ENCODE measurements around the gene FTSJ1. TPM values are rescaled to one million over a fixed set of nuclear protein-coding genes. Genes with fewer than 3 reads are reported as not detected.

FTSJ1 gene
- polyA plus RNA-seq, 3 donors, result 36.6 to 44.3 (median 40.4) TPM

DNA sequence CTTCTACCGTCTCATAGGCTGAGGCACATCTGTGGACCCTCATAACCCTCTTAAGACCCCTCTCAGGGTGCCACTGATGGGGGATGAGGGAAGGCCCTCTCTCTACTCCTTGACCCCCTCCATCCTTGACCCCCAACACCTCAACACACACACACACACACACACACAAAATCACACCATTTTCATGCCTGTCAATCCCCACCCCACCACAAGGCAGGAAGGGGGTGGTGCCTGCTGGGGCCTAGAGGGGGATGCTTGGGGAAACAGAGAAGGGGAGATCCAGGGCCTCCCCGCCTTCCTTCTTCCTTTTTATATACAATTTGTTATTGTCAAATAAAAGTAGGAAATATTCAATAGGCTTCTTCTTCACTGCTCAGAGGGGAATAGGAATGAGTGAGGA lies 44.5 kb downstream of the FTSJ1 start:
- H3K9me3 Mint-ChIP-seq, result peaks cover 0 to 13% (median 2%) of the 10 kb centered on the region in 7 donors
- H3K27me3 Mint-ChIP-seq (ENCODE audit: low read depth in 3 of 3), result peaks cover 0 to 3% (median 0%) of the 10 kb centered on the region in 3 donors
- peaks cover 15% of the 10 kb centered on the region for H3K79me2 ChIP-seq (ENCODE audit: insufficient read depth, low read length)
- H3K9me3 ChIP-seq (replicated peaks in 1 of 2; ENCODE audit: control insufficient read depth in 1 of 2, insufficient read depth in 1 of 2, low read length in 2 of 2), result no peaks in the 10 kb centered on the region
- no peaks in the 10 kb centered on the region for H3K36me3 ChIP-seq (replicated peaks in 1 of 2; ENCODE audit: control insufficient read depth in 1 of 2, insufficient read depth in 2 of 2, low read length in 2 of 2)
- H3K27me3 ChIP-seq (ENCODE audit: control insufficient read depth in 2 of 2, insufficient read depth in 2 of 2, low read length in 2 of 2), result no peaks in the 10 kb centered on the region
- H2AFZ ChIP-seq (ENCODE audit: insufficient read depth, low read depth, low read length, poor library complexity, severe bottlenecking), result no peak overlapping the region
- H3K27ac Mint-ChIP-seq, result peak overlapping the region in 3 of 7 donors; percentile 22 to 94 (median 23)
- H3K36me3 Mint-ChIP-seq, result peaks cover 2 to 9% of the 10 kb centered on the region in 2 donors
- no peak overlapping the region for H3K4me3 ChIP-seq (replicated peaks in 1 of 3; ENCODE audit: low read depth in 2 of 3, low read length in 3 of 3)
- no CpG with 5 or more reads among the region's 2 CpGs for WGBS (ENCODE audit: insufficient coverage)
- H3K4me2 ChIP-seq (replicated peaks; ENCODE audit: extremely low read depth, low read length, poor library complexity, severe bottlenecking), result no peak overlapping the region
- TF ChIP-seq, protein P1, sequence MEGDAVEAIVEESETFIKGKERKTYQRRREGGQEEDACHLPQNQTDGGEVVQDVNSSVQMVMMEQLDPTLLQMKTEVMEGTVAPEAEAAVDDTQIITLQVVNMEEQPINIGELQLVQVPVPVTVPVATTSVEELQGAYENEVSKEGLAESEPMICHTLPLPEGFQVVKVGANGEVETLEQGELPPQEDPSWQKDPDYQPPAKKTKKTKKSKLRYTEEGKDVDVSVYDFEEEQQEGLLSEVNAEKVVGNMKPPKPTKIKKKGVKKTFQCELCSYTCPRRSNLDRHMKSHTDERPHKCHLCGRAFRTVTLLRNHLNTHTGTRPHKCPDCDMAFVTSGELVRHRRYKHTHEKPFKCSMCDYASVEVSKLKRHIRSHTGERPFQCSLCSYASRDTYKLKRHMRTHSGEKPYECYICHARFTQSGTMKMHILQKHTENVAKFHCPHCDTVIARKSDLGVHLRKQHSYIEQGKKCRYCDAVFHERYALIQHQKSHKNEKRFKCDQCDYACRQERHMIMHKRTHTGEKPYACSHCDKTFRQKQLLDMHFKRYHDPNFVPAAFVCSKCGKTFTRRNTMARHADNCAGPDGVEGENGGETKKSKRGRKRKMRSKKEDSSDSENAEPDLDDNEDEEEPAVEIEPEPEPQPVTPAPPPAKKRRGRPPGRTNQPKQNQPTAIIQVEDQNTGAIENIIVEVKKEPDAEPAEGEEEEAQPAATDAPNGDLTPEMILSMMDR (IDR thresholded peaks at IDR 0.05), result no peak
- H4K20me1 ChIP-seq (ENCODE audit: insufficient read depth, low read length), result no peaks in the 10 kb centered on the region
- intact Hi-C loops (cut with micrococcal nuclease), result no loop called here
- no peak overlapping the region for H3K27ac ChIP-seq (ENCODE audit: low read depth in 1 of 2, low read length in 2 of 2)
- no peak overlapping the region for H3K9ac ChIP-seq (ENCODE audit: insufficient read depth, low read length, poor library complexity, severe bottlenecking)
- H3K4me3 Mint-ChIP-seq, result peak overlapping the region in 1 of 2 donors; percentile 65
- H3K4me1 ChIP-seq (ENCODE audit: control insufficient read depth in 1 of 2, insufficient read depth in 2 of 2, low read length in 2 of 2), result peaks cover 13 to 22% of the 10 kb centered on the region in 2 donors
- no peak for DNase-seq
- peaks cover 20% of the 10 kb centered on the region for H3K4me1 Mint-ChIP-seq

DNA sequence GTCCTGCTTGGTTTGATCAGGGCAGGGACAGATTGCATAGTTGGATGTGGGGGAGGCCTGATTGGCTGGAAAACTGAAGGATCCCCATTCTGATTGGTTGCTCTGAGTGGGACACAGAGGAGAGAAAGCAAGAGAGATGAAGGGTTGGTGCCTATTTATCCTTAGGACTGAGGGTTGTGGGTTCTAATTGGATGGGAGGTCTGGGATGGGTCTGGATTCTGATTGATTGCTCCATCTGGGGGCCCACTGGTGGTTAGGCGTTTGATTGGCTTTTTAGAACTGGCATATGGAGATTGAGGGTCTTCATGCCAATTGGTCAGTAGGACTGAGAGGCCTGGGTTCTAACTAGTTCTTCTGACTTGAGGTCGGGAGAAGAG lies 45.0 kb downstream of the FTSJ1 start:
- Mint-ChIP-seq H3K4me3 (peak overlapping the region; percentile 87 to 94), H3K27ac (peak overlapping the region in 5 of 7 donors; percentile 33 to 94 (median 63)), H3K27me3 (ENCODE audit: low read depth in 3 of 3) (peaks cover 0 to 3% (median 0%) of the 10 kb centered on the region in 3 donors), H3K4me1 (peaks cover 20% of the 10 kb centered on the region), H3K36me3 (peaks cover 2 to 6% of the 10 kb centered on the region in 2 donors), H3K9me3 (peaks cover 0 to 13% (median 2%) of the 10 kb centered on the region in 7 donors)
- no peak overlapping the region for H3K9ac ChIP-seq (ENCODE audit: insufficient read depth, low read length, poor library complexity, severe bottlenecking)
- no peak overlapping the region for H3K27ac ChIP-seq (ENCODE audit: low read depth in 1 of 2, low read length in 2 of 2)
- no peaks in the 10 kb centered on the region for H3K9me3 ChIP-seq (replicated peaks in 1 of 2; ENCODE audit: control insufficient read depth in 1 of 2, insufficient read depth in 1 of 2, low read length in 2 of 2)
- H3K27me3 ChIP-seq (ENCODE audit: control insufficient read depth in 2 of 2, insufficient read depth in 2 of 2, low read length in 2 of 2), result no peaks in the 10 kb centered on the region
- peak overlapping the region; percentile 53 to 82 (median 66) for H3K4me3 ChIP-seq (replicated peaks in 1 of 3; ENCODE audit: low read depth in 2 of 3, low read length in 3 of 3)
- H3K36me3 ChIP-seq (replicated peaks in 1 of 2; ENCODE audit: control insufficient read depth in 1 of 2, insufficient read depth in 2 of 2, low read length in 2 of 2), result no peaks in the 10 kb centered on the region
- peak overlapping the region; percentile 77 for H3K4me2 ChIP-seq (replicated peaks; ENCODE audit: extremely low read depth, low read length, poor library complexity, severe bottlenecking)
- peaks cover 15% of the 10 kb centered on the region for H3K79me2 ChIP-seq (ENCODE audit: insufficient read depth, low read length)
- intact Hi-C loops (cut with micrococcal nuclease), result no loop called here
- H2AFZ ChIP-seq (ENCODE audit: insufficient read depth, low read depth, low read length, poor library complexity, severe bottlenecking), result peak overlapping the region; percentile 74
- peaks cover 13 to 22% of the 10 kb centered on the region in 2 donors for H3K4me1 ChIP-seq (ENCODE audit: control insufficient read depth in 1 of 2, insufficient read depth in 2 of 2, low read length in 2 of 2)
- 42% methylated on average over 2 of the region's 2 CpGs for WGBS (ENCODE audit: insufficient coverage)
- TF ChIP-seq, protein P1 (IDR thresholded peaks at IDR 0.05), result no peak
- DNase-seq, result no peak
- no peaks in the 10 kb centered on the region for H4K20me1 ChIP-seq (ENCODE audit: insufficient read depth, low read length)

All from CD14-positive monocyte (primary cell).